Thyroid gland (tissue), 4 donors: ENCODE measurements around the gene MSH4.

Source experiments
- CTCF ChIP-seq, 6 experiments: fragments of 200-600 bp in 3 of 6; fragments of 450-650 bp in 3 of 6; sonication (generic) in 3 of 6; IDR thresholded peaks; one replicate each; pipeline ENCODE4 v1.5.1; 2016 to 2019; ENCODE audit warnings: antibody characterized with exemption in 6 of 6, mild to moderate bottlenecking in 2 of 6, inconsistent platforms in 1 of 6, moderate library complexity in 1 of 6
- POLR2A ChIP-seq, 2 donors: fragments of 450-650 bp; IDR thresholded peaks; one replicate each; pipeline ENCODE4 v1.6.1; 2017; ENCODE audit warnings: antibody characterized with exemption in 2 of 2, mild to moderate bottlenecking in 2 of 2, moderate library complexity in 1 of 2

- TF ChIP-seq POLR2A (IDR thresholded peaks at IDR 0.05) = no peak
- TF ChIP-seq CTCF (IDR thresholded peaks at IDR 0.05) = no peak
Measured at GRCh38 chr1:75764057-75764655, 32.5 kb upstream of the MSH4 start.
